ENCODE results near the gene RGMB.

The RGMB gene

GRCh38 chr5:98768160-98768959 is 5.1 kb upstream of the RGMB start:
- no peak for DNase-seq (ENCODE audit: low read depth, low spot score)

DNA sequence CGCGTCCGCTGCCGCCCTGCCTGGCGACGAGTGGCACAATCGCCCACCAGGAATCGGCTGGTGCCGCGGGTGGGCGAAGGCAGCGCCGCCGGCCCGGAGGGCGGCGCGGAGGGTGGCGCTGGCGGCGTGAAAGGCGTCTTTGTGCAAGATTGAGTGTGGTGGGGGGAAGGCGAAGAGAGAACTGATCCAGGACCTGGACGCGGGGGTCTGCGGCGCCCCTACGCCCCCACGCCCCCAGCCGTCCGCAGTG is 4.6 kb upstream of the RGMB start:
- DNase-seq (ENCODE audit: low read depth, low spot score), result no peak

GRCh38 chr5:98769210-98769958 is 4.1 kb upstream of the RGMB start:
- no peak for DNase-seq (ENCODE audit: low read depth, low spot score)

DNA sequence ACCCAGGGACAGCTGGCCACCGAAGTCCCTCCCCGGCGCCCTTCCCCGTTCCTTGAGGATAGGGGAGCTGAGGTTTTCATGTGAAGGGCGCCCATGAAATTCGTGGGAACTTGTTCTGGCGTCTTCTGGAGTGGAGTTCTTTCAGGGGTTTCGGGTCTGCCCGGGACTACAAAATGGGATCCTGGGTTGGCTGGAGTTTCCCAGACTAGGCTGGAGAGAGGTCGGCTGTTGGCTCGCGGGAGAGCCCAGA is 3.6 kb upstream of the RGMB start:
- DNase-seq (ENCODE audit: low read depth, low spot score), result no peak

- no peak for DNase-seq (ENCODE audit: low read depth, low spot score)
Observed at GRCh38 chr5:98770209-98770910, 3.1 kb upstream of the RGMB start.

- DNase-seq (ENCODE audit: low read depth, low spot score), result no peak
Observed at GRCh38 chr5:98770911-98771322, 2.5 kb upstream of the RGMB start.

- DNase-seq (ENCODE audit: low read depth, low spot score), result no peak
Observed at GRCh38 chr5:98771382-98772109, 1.9 kb upstream of the RGMB start.

- DNase-seq (ENCODE audit: low read depth, low spot score), result no peak
Observed at GRCh38 chr5:98772415-98773213, 849 bp upstream of the RGMB start.

- no peak for DNase-seq (ENCODE audit: low read depth, low spot score)
Observed at GRCh38 chr5:98773214-98773463, 324 bp upstream of the RGMB start.

- DNase-seq (ENCODE audit: low read depth, low spot score), result no peak
Observed at GRCh38 chr5:98774192-98775033, 950 bp downstream of the RGMB start.

DNA sequence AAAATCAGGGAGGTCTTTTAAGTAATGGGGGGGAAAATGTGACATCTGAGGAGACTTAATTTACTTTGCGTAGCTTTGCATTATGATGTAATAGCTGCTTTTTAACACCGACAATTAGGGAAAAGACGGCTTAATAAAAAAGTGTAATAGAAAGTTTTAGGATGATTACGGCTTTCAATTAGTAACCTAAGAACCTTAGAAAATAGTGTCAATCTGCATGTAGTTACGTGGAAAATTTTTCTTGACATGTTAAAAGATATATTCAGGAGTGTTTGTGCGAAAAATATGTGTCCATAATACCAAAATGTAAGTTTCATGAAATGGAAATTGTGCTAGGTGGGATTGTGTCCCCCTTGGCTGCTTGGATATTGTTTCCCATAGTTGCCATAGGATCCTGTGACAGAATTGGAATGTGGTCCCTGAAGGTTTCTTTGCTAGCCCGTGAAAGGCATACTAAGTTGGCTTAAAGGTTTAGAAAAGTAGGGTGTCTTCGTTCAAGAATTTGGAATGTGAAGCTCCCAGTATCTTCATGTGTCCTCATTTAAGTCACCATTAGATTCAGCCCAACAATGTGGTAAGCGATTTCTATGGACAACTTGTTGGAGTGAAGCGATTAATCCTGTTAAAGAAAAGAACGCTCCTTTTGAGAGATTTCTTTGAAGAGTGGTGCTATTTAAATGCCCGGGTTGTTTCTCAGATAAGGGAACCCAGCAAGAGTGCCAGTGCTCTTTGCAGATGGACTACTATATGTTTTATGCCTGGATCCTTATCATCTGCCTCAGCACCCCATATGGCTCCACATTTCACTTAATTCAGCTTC is 2.0 kb downstream of the RGMB start:
- no peak for DNase-seq (ENCODE audit: low read depth, low spot score)

GRCh38 chr5:98776066-98776705 is 2.7 kb downstream of the RGMB start:
- no peak for DNase-seq (ENCODE audit: low read depth, low spot score)

DNA sequence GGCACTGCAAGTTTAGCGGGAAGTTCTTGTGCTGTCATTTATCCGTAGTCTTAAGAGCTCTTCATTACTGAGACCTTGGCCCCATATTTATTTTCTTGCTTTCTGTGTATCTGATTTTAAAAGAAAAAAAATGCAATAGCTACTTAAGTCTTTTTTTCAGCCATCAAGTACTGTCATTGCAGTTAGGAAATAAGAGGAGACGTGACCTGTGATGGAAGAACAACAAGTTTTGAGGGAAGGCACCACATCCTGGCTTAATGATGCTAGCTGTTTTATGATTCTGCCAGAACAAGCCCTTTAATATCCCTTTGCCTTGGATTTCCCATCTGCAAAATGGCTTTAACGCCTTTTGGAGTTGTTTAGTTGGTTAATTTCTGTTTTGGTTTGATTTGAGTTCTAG is 3.8 kb downstream of the RGMB start:
- DNase-seq (ENCODE audit: low read depth, low spot score), result no peak

GRCh38 chr5:98779264-98779877 is 5.9 kb downstream of the RGMB start:
- DNase-seq (ENCODE audit: low read depth, low spot score), result no peak

GRCh38 chr5:98780390-98780789 is 6.9 kb downstream of the RGMB start:
- no peak for DNase-seq (ENCODE audit: low read depth, low spot score)

GRCh38 chr5:98781520-98781919 is 8.1 kb downstream of the RGMB start:
- DNase-seq (ENCODE audit: low read depth, low spot score), result no peak

DNA sequence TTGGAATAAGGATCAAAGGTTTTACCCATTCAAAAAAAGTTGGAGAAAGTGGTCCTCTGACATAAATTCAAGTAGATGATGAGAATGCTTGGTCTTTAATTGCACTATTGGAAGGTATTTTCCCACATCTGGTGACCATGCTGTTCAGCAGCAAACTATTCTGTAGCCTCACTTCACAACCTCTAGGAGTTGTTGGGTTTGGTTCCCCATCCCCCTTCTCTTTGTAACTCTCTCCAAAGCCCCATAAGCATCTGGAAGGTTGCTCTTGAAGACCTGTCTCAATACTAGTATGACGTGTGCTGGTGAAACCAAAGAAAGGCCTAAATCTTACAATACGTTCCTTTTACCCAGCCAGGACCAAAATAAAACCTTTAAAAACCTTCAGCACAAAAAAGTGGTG is 8.5 kb downstream of the RGMB start:
- no peak for DNase-seq (ENCODE audit: low read depth, low spot score)

DNA sequence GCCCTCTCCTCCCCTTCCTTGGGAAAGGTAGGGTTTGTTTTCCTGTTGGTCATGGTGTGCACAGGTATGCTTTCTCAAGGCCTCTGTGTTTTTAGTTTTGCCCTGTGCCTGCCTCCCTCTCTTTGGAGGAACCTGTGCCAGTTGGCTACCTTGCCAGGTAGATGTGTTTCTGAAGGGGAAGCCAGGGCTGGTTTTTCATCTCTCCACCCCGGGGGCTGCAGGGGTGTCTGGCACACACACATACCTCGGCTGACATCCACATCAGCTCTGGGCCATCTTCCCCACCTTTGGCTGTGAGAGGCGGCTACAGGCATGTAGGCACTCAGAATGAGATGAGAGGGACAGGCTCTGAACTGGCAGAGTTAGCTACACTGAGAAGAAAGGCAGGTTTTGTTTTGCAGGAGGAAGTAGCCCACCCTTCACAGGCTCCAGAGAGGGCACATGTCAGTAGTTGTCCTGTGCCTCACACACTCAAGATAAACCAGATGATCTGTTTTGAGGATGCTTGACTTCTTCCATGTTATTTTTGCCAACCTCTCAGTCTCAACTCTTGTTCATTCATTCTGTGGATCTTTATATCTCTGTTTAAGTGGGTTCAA is 9.7 kb downstream of the RGMB start:
- no peak for DNase-seq (ENCODE audit: low read depth, low spot score)

DNA sequence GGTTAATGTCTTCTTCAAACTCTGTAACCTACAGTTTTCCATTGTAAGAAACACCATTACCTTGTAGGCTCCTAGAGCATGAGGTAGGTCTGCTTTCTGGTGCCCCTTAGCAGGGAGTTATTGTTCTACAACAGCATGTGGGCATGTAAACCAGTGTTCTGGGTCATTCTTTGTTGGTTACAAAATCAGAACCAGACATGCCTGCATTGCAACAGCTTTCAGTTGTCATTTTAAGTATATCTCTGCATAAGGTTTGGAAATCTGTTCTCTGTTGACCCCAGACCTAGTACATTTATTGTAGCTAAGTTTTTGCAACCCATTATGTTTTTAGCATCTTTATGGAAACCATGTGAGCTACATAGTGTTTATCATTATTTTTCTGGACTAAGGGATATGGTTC is 10.9 kb downstream of the RGMB start:
- DNase-seq (ENCODE audit: low read depth, low spot score), result no peak
